GM23338 (cell line): ENCODE results near the gene ESR2. TPM values are rescaled to one million over a fixed set of nuclear protein-coding genes. Genes with fewer than 3 reads are reported as not detected.
"Not testable (repeated sequence)": the region's sequence is repeated elsewhere in the genome, so short reads cannot be mapped to it uniquely, and the experiment has no call there.

Source experiments
- ATAC-seq: fragments of 200-7000 bp; cut with Tn5 transposase; 3 replicates; pipeline ENCODE4 v1.9.1; 2020
- DNase-seq: peaks from one replicate; pipeline ENCODE4 v3.0.0-alpha.2; 2015; ENCODE audit warnings: low spot score
- H2AFZ ChIP-seq: fragments of 200-600 bp; sonication (generic); 2 replicates; pipeline ENCODE4 v1.8.0; 2016; ENCODE audit warnings: antibody characterized with exemption, mild to moderate bottlenecking, moderate library complexity
- H3F3A ChIP-seq: fragments of 200-600 bp; sonication (generic); replicated peaks from 2 replicates; pipeline ENCODE4 v1.8.0; 2017; ENCODE audit warnings: antibody characterized with exemption, mixed run types, low read depth
- H3K27ac ChIP-seq: fragments of 200-600 bp; sonication (generic); 2 replicates; pipeline ENCODE4 v1.6.1; 2016; ENCODE audit warnings: low read depth
- H3K27me3 ChIP-seq: fragments of 200-600 bp; sonication (generic); 2 replicates; pipeline ENCODE4 v1.8.0; 2016; ENCODE audit warnings: mild to moderate bottlenecking, mixed run types, moderate library complexity; ENCODE audit not compliant: insufficient read depth
- H3K36me3 ChIP-seq: fragments of 200-600 bp; sonication (generic); 2 replicates; pipeline ENCODE4 v1.8.0; 2016; ENCODE audit warnings: mild to moderate bottlenecking; ENCODE audit not compliant: insufficient read depth
- H3K4me1 ChIP-seq: fragments of 200-600 bp; sonication (generic); 2 replicates; pipeline ENCODE4 v1.8.0; 2016; ENCODE audit warnings: mild to moderate bottlenecking, moderate library complexity; ENCODE audit not compliant: insufficient read depth
- H3K4me2 ChIP-seq: fragments of 200-600 bp; sonication (generic); 2 replicates; pipeline ENCODE4 v1.7.1; 2017; ENCODE audit warnings: mixed run types
- H3K4me3 ChIP-seq: fragments of 200-600 bp; sonication (generic); 2 replicates; pipeline ENCODE4 v1.6.1; 2016; ENCODE audit warnings: mixed run types
- H3K79me2 ChIP-seq: fragments of 200-600 bp; sonication (generic); replicated peaks from 2 replicates; pipeline ENCODE4 v1.8.0; 2017; ENCODE audit warnings: mild to moderate bottlenecking; ENCODE audit not compliant: insufficient read depth
- H3K9me2 ChIP-seq: fragments of 200-600 bp; sonication (generic); 2 replicates; pipeline ENCODE4 v1.8.0; 2017; ENCODE audit not compliant: insufficient read depth
- H4K20me1 ChIP-seq: fragments of 200-600 bp; sonication (generic); replicated peaks from 2 replicates; pipeline ENCODE4 v1.8.0; 2017; ENCODE audit warnings: mild to moderate bottlenecking; ENCODE audit not compliant: insufficient read depth
- H3K27ac Mint-ChIP-seq: 2 replicates; pipeline ENCODE4 v1.8.0; 2020; ENCODE audit warnings: inconsistent platforms, mild to moderate bottlenecking, moderate library complexity, mixed read lengths
- H3K27me3 Mint-ChIP-seq: 3 replicates; pipeline ENCODE4 v1.8.0; 2022; ENCODE audit warnings: low read depth, mild to moderate bottlenecking, moderate library complexity, mixed read lengths, inconsistent platforms; ENCODE audit not compliant: insufficient read depth, poor library complexity
- H3K36me3 Mint-ChIP-seq: 3 replicates; pipeline ENCODE4 v1.8.0; 2021; ENCODE audit warnings: low read depth, mild to moderate bottlenecking, inconsistent platforms, moderate library complexity, mixed read lengths
- H3K4me1 Mint-ChIP-seq: 3 replicates; pipeline ENCODE4 v1.8.0; 2020; ENCODE audit warnings: mild to moderate bottlenecking, inconsistent platforms, mixed read lengths
- H3K4me3 Mint-ChIP-seq: 3 replicates; pipeline ENCODE4 v1.8.0; 2021; ENCODE audit warnings: moderate library complexity, mild to moderate bottlenecking, inconsistent platforms, mixed read lengths
- H3K9me3 Mint-ChIP-seq: 3 replicates; pipeline ENCODE4 v1.8.0; 2020; ENCODE audit warnings: moderate library complexity, mild to moderate bottlenecking, inconsistent platforms, mixed read lengths
- EZH2phosphoT487 ChIP-seq: fragments of 200-600 bp; sonication (generic); IDR thresholded peaks from one replicate; pipeline ENCODE4 v1.8.1; 2018; ENCODE audit warnings: antibody characterized with exemption; ENCODE audit not compliant: unreplicated experiment
- NANOG ChIP-seq: IDR thresholded peaks from 2 replicates; pipeline ENCODE4 v1.6.1; 2016; ENCODE audit warnings: antibody characterized with exemption, borderline replicate concordance
- POLR2AphosphoS5 ChIP-seq: IDR thresholded peaks from 2 replicates; pipeline ENCODE4 v1.6.1; 2016; ENCODE audit warnings: antibody characterized with exemption, low read depth
- STAT1 ChIP-seq: IDR thresholded peaks from one replicate; pipeline ENCODE4 v1.6.1; 2016; ENCODE audit warnings: antibody characterized with exemption; ENCODE audit not compliant: unreplicated experiment
- ZNF331 ChIP-seq: fragments of 250-450 bp; sonication (Bioruptor Pico); IDR thresholded peaks from 2 replicates; pipeline ENCODE4 v1.5.0; 2020; ENCODE audit warnings: low read depth, mild to moderate bottlenecking, moderate library complexity
- polyA plus RNA-seq: library from polyadenylated mRNA; unstranded; fragments of >200 nt; fragmentation: Nextera tagmentation; extraction: Ambion mirVana; gene quantifications from 2 replicates; pipeline ENCODE4 v1.2.1, GENCODE V29; 2016
- total RNA-seq: library from RNA; depleted of rRNA; stranded (reverse); fragments of >200 nt; shearing (Covaris generic); gene quantifications from 2 replicates; pipeline ENCODE4 v1.2.3, GENCODE V29; 2014
- TF ChIP-seq, protein P1 (sequence below): IDR thresholded peaks from 2 replicates; pipeline ENCODE4 v1.6.1; 2016; ENCODE audit warnings: antibody characterized with exemption
- TF ChIP-seq, protein P2 (sequence below), 2 experiments: fragments of 200-600 bp in 1 of 2; sonication (generic) in 1 of 2; conservative IDR thresholded peaks; 2 replicates each; pipeline versions ENCODE4 v1.5.1 to v1.6.1; 2016 to 2017; ENCODE audit warnings: antibody characterized with exemption in 2 of 2, low read depth in 2 of 2, mild to moderate bottlenecking in 2 of 2, moderate library complexity in 1 of 2
- TF ChIP-seq, protein P3 (sequence below): IDR thresholded peaks from one replicate; pipeline ENCODE4 v1.6.1; 2018; ENCODE audit warnings: antibody characterized with exemption; ENCODE audit not compliant: unreplicated experiment

The ESR2 gene
- total and polyA plus RNA-seq, 2 experiments from 2014 or later: 0.58 to 0.59 TPM

DNA sequence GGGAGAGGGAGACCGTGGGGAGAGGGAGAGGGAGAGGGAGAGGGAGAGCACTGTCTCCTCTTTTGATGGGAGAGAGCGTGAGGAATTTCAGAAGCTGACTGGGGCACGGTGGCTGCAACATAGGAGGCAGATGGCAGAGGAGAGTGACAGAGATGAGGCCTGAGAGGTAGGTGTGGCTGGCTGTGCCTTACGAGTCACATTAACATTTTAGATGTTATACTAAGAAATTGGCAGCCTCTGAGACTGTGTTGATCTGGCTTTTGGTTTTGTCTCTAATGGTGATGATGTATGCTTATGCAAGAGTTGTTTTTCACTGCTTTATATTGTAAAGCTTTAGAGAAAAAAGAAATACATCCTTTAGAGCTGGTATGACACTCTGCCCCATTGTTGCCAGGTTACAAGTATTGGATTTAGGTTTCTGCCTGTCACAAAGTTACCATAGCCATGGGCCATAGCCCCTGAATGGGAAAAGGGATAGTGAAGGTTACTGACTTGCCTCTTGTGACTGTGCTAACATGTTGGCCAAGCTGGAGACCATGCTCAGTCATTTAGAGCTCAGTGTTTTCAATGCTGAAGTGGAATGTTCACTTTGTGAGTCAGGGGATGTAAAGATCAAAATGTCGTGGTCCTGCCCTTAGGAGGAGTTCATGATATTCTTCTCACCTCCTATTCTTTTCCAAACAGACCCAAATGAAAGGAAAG lies 255.2 kb downstream of the ESR2 start:
- Mint-ChIP-seq H3K4me1 (peaks cover 5% of the 10 kb centered on the region; the same call in 2 of the 3 replicates), H3K9me3 (peaks cover 34% of the 10 kb centered on the region), H3K4me3 (no peak overlapping the region), H3K27ac (no peak overlapping the region), H3K27me3 (peaks cover 4% of the 10 kb centered on the region), H3K36me3 (peaks cover 51% of the 10 kb centered on the region)
- Histone ChIP-seq H3K27me3 (no peaks in the 10 kb centered on the region), H3F3A (no peaks in the 10 kb centered on the region), H3K4me2 (no peak overlapping the region), H4K20me1 (no peaks in the 10 kb centered on the region), H2AFZ (no peak overlapping the region), H3K79me2 (no peaks in the 10 kb centered on the region), H3K9me2 (no peaks in the 10 kb centered on the region), H3K27ac (no peak overlapping the region), H3K4me1 (no peaks in the 10 kb centered on the region; the same call in 1 of the 2 replicates), H3K4me3 (no peak overlapping the region), H3K36me3 (0 out of 2 replicates have a peak, but pooled peaks cover 3% of the 10 kb centered on the region)
- no peak for DNase-seq
- ATAC-seq: no peak
- no peak for TF ChIP-seq EZH2phosphoT487

DNA sequence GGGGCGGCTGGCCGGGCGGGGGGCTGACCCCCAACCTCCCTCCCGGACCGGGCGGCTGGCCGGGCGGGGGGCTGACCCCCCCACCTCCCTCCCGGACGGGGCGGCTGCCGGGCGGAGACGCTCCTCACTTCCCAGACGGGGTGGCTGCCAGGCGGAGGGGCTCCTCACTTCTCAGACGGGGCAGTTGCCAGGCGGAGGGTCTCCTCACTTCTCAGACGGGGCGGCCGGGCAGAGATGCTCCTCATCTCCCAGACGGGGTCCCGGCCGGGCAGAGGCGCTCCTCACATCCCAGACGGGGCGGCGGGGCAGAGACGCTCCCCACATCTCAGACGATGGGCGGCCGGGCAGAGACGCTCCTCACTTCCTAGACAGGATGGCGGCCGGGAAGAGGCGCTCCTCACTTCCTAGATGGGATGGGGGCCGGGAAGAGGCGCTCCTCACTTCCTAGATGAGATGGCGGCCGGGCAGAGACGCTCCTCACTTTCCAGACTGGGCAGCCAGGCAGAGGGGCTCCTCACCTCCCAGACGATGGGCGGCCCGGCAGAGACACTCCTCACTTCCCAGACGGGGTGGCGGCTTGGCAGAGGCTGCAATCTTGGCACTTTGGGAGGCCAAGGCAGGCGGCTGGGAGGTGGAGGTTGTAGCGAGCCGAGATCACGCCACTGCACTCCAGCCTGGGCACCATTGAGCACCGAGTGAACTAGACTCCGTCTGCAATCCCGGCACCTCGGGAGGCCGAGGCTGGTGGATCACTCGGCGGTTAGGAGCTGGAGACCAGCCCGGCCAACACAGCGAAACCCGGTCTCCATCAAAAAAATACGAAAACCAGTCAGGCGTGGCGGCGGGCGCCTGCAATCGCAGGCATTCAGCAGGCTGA lies 256.1 kb downstream of the ESR2 start:
- not testable (repeated sequence) for H2AFZ ChIP-seq, H3K4me2 ChIP-seq, H3K79me2 ChIP-seq, DNase-seq, H3K27me3 Mint-ChIP-seq, H3K4me1 ChIP-seq, H3K4me3 ChIP-seq, ATAC-seq, H3K9me2 ChIP-seq, H3F3A ChIP-seq, H3K4me1 Mint-ChIP-seq, H4K20me1 ChIP-seq, H3K27ac ChIP-seq, H3K27ac Mint-ChIP-seq, H3K36me3 ChIP-seq, H3K4me3 Mint-ChIP-seq, H3K27me3 ChIP-seq
- Mint-ChIP-seq H3K36me3 (peaks cover 47% of the 10 kb centered on the region), H3K9me3 (peaks cover 32% of the 10 kb centered on the region)

DNA sequence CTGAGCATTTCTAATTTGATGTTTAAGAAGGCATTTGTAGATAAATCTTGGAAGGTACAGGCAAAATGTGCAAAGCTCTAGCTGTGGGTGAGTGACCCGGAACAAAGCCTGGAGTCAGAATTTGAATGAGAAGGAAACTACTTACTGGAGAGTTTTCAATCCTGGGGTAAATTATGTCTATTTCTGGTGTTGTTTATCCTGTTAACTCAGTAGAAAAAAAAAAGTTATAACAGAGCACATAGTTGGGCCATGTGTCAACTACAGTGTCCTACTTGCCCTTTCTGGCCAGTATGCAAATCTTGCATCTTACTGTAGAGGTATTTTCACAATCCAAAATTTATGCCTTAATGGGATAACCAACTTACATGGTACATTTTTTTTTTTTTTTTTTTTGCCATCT lies 259.0 kb downstream of the ESR2 start:
- Histone ChIP-seq H3K4me2 (no peak overlapping the region), H3K9me2 (no peaks in the 10 kb centered on the region), H3K4me3 (no peak overlapping the region), H3F3A (no peaks in the 10 kb centered on the region), H3K27me3 (no peaks in the 10 kb centered on the region), H3K4me1 (no peaks in the 10 kb centered on the region; the same call in 1 of the 2 replicates), H2AFZ (no peak overlapping the region), H3K79me2 (no peaks in the 10 kb centered on the region), H4K20me1 (no peaks in the 10 kb centered on the region), H3K27ac (no peak overlapping the region), H3K36me3 (0 out of 2 replicates have a peak, but pooled peaks cover 3% of the 10 kb centered on the region)
- DNase-seq (no peak), ATAC-seq (no peak)
- Mint-ChIP-seq H3K4me3 (no peak overlapping the region), H3K27me3 (peaks cover 2% of the 10 kb centered on the region), H3K27ac (no peak overlapping the region), H3K9me3 (peaks cover 25% of the 10 kb centered on the region), H3K36me3 (peaks cover 41% of the 10 kb centered on the region), H3K4me1 (peaks cover 5% of the 10 kb centered on the region; the same call in 2 of the 3 replicates)
- TF ChIP-seq NANOG (no peak), POLR2AphosphoS5 (no peak), STAT1 (no peak), ZNF331 (CRISPR knock-in tag) (no peak), EZH2phosphoT487 (no peak)
- TF ChIP-seq, protein P1, sequence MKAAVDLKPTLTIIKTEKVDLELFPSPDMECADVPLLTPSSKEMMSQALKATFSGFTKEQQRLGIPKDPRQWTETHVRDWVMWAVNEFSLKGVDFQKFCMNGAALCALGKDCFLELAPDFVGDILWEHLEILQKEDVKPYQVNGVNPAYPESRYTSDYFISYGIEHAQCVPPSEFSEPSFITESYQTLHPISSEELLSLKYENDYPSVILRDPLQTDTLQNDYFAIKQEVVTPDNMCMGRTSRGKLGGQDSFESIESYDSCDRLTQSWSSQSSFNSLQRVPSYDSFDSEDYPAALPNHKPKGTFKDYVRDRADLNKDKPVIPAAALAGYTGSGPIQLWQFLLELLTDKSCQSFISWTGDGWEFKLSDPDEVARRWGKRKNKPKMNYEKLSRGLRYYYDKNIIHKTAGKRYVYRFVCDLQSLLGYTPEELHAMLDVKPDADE: no peak
- TF ChIP-seq, protein P2, sequence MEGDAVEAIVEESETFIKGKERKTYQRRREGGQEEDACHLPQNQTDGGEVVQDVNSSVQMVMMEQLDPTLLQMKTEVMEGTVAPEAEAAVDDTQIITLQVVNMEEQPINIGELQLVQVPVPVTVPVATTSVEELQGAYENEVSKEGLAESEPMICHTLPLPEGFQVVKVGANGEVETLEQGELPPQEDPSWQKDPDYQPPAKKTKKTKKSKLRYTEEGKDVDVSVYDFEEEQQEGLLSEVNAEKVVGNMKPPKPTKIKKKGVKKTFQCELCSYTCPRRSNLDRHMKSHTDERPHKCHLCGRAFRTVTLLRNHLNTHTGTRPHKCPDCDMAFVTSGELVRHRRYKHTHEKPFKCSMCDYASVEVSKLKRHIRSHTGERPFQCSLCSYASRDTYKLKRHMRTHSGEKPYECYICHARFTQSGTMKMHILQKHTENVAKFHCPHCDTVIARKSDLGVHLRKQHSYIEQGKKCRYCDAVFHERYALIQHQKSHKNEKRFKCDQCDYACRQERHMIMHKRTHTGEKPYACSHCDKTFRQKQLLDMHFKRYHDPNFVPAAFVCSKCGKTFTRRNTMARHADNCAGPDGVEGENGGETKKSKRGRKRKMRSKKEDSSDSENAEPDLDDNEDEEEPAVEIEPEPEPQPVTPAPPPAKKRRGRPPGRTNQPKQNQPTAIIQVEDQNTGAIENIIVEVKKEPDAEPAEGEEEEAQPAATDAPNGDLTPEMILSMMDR (conservative IDR thresholded peaks at IDR 0.05; ENCODE audit: low read depth in 2 of 2): no peak
- TF ChIP-seq, protein P3, sequence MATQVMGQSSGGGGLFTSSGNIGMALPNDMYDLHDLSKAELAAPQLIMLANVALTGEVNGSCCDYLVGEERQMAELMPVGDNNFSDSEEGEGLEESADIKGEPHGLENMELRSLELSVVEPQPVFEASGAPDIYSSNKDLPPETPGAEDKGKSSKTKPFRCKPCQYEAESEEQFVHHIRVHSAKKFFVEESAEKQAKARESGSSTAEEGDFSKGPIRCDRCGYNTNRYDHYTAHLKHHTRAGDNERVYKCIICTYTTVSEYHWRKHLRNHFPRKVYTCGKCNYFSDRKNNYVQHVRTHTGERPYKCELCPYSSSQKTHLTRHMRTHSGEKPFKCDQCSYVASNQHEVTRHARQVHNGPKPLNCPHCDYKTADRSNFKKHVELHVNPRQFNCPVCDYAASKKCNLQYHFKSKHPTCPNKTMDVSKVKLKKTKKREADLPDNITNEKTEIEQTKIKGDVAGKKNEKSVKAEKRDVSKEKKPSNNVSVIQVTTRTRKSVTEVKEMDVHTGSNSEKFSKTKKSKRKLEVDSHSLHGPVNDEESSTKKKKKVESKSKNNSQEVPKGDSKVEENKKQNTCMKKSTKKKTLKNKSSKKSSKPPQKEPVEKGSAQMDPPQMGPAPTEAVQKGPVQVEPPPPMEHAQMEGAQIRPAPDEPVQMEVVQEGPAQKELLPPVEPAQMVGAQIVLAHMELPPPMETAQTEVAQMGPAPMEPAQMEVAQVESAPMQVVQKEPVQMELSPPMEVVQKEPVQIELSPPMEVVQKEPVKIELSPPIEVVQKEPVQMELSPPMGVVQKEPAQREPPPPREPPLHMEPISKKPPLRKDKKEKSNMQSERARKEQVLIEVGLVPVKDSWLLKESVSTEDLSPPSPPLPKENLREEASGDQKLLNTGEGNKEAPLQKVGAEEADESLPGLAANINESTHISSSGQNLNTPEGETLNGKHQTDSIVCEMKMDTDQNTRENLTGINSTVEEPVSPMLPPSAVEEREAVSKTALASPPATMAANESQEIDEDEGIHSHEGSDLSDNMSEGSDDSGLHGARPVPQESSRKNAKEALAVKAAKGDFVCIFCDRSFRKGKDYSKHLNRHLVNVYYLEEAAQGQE: no peak
